GM23338 (cell line): ENCODE results near the gene HIGD2B.
"Not testable (repeated sequence)": the region's sequence is repeated elsewhere in the genome, so short reads cannot be mapped to it uniquely, and the experiment has no call there.

Experiments used
- CREB1 ChIP-seq: fragments of 250-450 bp; sonication (Bioruptor Pico); IDR thresholded peaks from 2 replicates; pipeline ENCODE4 v1.5.0; 2020; ENCODE audit warnings: low read depth, mild to moderate bottlenecking, moderate library complexity
- EZH2 ChIP-seq: fragments of 200-600 bp; sonication (generic); IDR thresholded peaks from one replicate; pipeline ENCODE4 v1.8.0; 2017; ENCODE audit warnings: antibody characterized with exemption, mild to moderate bottlenecking, low read depth; ENCODE audit not compliant: unreplicated experiment
- EZH2phosphoT487 ChIP-seq: fragments of 200-600 bp; sonication (generic); IDR thresholded peaks from one replicate; pipeline ENCODE4 v1.8.1; 2018; ENCODE audit warnings: antibody characterized with exemption; ENCODE audit not compliant: unreplicated experiment
- JUNB ChIP-seq: IDR thresholded peaks from one replicate; pipeline ENCODE4 v1.6.1; 2016; ENCODE audit warnings: antibody characterized with exemption; ENCODE audit not compliant: unreplicated experiment
- NANOG ChIP-seq: IDR thresholded peaks from 2 replicates; pipeline ENCODE4 v1.6.1; 2016; ENCODE audit warnings: antibody characterized with exemption, borderline replicate concordance
- REST ChIP-seq: IDR thresholded peaks from one replicate; pipeline ENCODE4 v1.6.1; 2018; ENCODE audit warnings: antibody characterized with exemption; ENCODE audit not compliant: unreplicated experiment
- ZNF331 ChIP-seq: fragments of 250-450 bp; sonication (Bioruptor Pico); IDR thresholded peaks from 2 replicates; pipeline ENCODE4 v1.5.0; 2020; ENCODE audit warnings: low read depth, mild to moderate bottlenecking, moderate library complexity
- TF ChIP-seq, protein P1 (sequence below), 2 experiments: fragments of 200-600 bp in 1 of 2; sonication (generic) in 1 of 2; conservative IDR thresholded peaks; 2 replicates each; pipeline versions ENCODE4 v1.5.1 to v1.6.1; 2016 to 2017; ENCODE audit warnings: antibody characterized with exemption in 2 of 2, low read depth in 2 of 2, mild to moderate bottlenecking in 2 of 2, moderate library complexity in 1 of 2

DNA sequence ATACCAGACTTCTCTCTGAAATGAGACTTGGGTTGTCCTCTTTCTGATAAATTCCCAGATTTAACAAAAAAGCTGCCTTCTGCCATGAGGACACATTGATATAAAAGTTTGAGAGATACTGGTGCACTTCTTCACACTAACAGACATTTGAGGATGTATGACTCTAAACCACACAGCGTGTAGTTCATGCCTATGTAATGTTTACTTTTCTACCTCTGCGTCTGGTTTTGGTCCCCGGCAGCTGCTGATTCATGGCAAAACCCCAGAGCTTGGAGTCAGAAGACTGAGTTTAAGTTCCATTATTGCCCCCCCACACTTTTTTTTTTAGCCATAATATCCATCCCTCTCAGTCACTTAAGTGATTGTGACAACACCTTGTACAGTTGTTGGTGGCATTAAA lies 30.0 kb downstream of the HIGD2B start:
- TF ChIP-seq CREB1 (CRISPR knock-in tag); EZH2; NANOG; JUNB; ZNF331 (CRISPR knock-in tag); REST; EZH2phosphoT487: not testable (repeated sequence)
- TF ChIP-seq, protein P1, sequence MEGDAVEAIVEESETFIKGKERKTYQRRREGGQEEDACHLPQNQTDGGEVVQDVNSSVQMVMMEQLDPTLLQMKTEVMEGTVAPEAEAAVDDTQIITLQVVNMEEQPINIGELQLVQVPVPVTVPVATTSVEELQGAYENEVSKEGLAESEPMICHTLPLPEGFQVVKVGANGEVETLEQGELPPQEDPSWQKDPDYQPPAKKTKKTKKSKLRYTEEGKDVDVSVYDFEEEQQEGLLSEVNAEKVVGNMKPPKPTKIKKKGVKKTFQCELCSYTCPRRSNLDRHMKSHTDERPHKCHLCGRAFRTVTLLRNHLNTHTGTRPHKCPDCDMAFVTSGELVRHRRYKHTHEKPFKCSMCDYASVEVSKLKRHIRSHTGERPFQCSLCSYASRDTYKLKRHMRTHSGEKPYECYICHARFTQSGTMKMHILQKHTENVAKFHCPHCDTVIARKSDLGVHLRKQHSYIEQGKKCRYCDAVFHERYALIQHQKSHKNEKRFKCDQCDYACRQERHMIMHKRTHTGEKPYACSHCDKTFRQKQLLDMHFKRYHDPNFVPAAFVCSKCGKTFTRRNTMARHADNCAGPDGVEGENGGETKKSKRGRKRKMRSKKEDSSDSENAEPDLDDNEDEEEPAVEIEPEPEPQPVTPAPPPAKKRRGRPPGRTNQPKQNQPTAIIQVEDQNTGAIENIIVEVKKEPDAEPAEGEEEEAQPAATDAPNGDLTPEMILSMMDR (conservative IDR thresholded peaks at IDR 0.05; ENCODE audit: low read depth in 2 of 2) = not testable (repeated sequence)
